ENCODE data around the gene FA2H.

FA2H gene

GRCh38 chr16:74682556-74682955 is 92.1 kb downstream of the FA2H start:
- no peaks in the 10 kb centered on the region for H3K4me1 ChIP-seq (ENCODE audit: low read length)
- H3K36me3 ChIP-seq (replicated peaks; ENCODE audit: low read depth, low read length): no peaks in the 10 kb centered on the region
- H3K79me2 ChIP-seq (ENCODE audit: low read length): no peaks in the 10 kb centered on the region
- H2AFZ ChIP-seq (ENCODE audit: low read depth, low read length): no peak overlapping the region
- H4K20me1 ChIP-seq (ENCODE audit: insufficient read depth, low read length): no peaks in the 10 kb centered on the region
- no peak overlapping the region for H3K27ac ChIP-seq (ENCODE audit: low read length)
- no peak overlapping the region for H3K9ac ChIP-seq (ENCODE audit: low read length)
- TF ChIP-seq CTCF (IDR thresholded peaks at IDR 0.05; ENCODE audit: low read depth, low read length): no peak
- TF ChIP-seq EZH2phosphoT487 (IDR thresholded peaks at IDR 0.05; ENCODE audit: low read depth): no peak
- no peak overlapping the region for H3K4me3 ChIP-seq (ENCODE audit: low read length)
- H3K9me3 ChIP-seq (ENCODE audit: insufficient read depth, low read length): no peaks in the 10 kb centered on the region
- no peak overlapping the region for H3K4me2 ChIP-seq (ENCODE audit: low read length)
- H3K27me3 ChIP-seq (ENCODE audit: low read depth, low read length): no peaks in the 10 kb centered on the region

- Histone ChIP-seq H3K9me3 (ENCODE audit: insufficient read depth, low read length) (no peaks in the 10 kb centered on the region), H3K79me2 (ENCODE audit: low read length) (no peaks in the 10 kb centered on the region), H3K4me2 (ENCODE audit: low read length) (no peak overlapping the region), H3K4me3 (ENCODE audit: low read length) (no peak overlapping the region), H3K27me3 (ENCODE audit: low read depth, low read length) (no peaks in the 10 kb centered on the region), H3K9ac (ENCODE audit: low read length) (no peak overlapping the region), H2AFZ (ENCODE audit: low read depth, low read length) (no peak overlapping the region), H3K27ac (ENCODE audit: low read length) (no peak overlapping the region), H3K4me1 (ENCODE audit: low read length) (no peaks in the 10 kb centered on the region), H4K20me1 (ENCODE audit: insufficient read depth, low read length) (no peaks in the 10 kb centered on the region), H3K36me3 (replicated peaks; ENCODE audit: low read depth, low read length) (no peaks in the 10 kb centered on the region)
- no peak for TF ChIP-seq EZH2phosphoT487 (IDR thresholded peaks at IDR 0.05; ENCODE audit: low read depth)
- no peak for TF ChIP-seq CTCF (IDR thresholded peaks at IDR 0.05; ENCODE audit: low read depth, low read length)
Observed at GRCh38 chr16:74680681-74681080, 93.9 kb downstream of the FA2H start.

GRCh38 chr16:74679983-74680382 is 94.6 kb downstream of the FA2H start:
- H3K27me3 ChIP-seq (ENCODE audit: low read depth, low read length): no peaks in the 10 kb centered on the region
- no peak overlapping the region for H3K9ac ChIP-seq (ENCODE audit: low read length)
- H2AFZ ChIP-seq (ENCODE audit: low read depth, low read length): no peak overlapping the region
- H3K4me1 ChIP-seq (ENCODE audit: low read length): no peaks in the 10 kb centered on the region
- TF ChIP-seq EZH2phosphoT487 (IDR thresholded peaks at IDR 0.05; ENCODE audit: low read depth) (no peak), CTCF (IDR thresholded peaks at IDR 0.05; ENCODE audit: low read depth, low read length) (no peak)
- H3K27ac ChIP-seq (ENCODE audit: low read length): no peak overlapping the region
- H3K4me2 ChIP-seq (ENCODE audit: low read length): no peak overlapping the region
- H3K9me3 ChIP-seq (ENCODE audit: insufficient read depth, low read length): no peaks in the 10 kb centered on the region
- no peak overlapping the region for H3K4me3 ChIP-seq (ENCODE audit: low read length)
- H4K20me1 ChIP-seq (ENCODE audit: insufficient read depth, low read length): no peaks in the 10 kb centered on the region
- no peaks in the 10 kb centered on the region for H3K36me3 ChIP-seq (replicated peaks; ENCODE audit: low read depth, low read length)
- H3K79me2 ChIP-seq (ENCODE audit: low read length): no peaks in the 10 kb centered on the region

GRCh38 chr16:74677868-74678267 is 96.8 kb downstream of the FA2H start:
- no peaks in the 10 kb centered on the region for H3K27me3 ChIP-seq (ENCODE audit: low read depth, low read length)
- H3K27ac ChIP-seq (ENCODE audit: low read length): no peak overlapping the region
- no peaks in the 10 kb centered on the region for H3K4me1 ChIP-seq (ENCODE audit: low read length)
- H3K79me2 ChIP-seq (ENCODE audit: low read length): no peaks in the 10 kb centered on the region
- no peak for TF ChIP-seq EZH2phosphoT487 (IDR thresholded peaks at IDR 0.05; ENCODE audit: low read depth)
- TF ChIP-seq CTCF (IDR thresholded peaks at IDR 0.05; ENCODE audit: low read depth, low read length): no peak
- H2AFZ ChIP-seq (ENCODE audit: low read depth, low read length): no peak overlapping the region
- H3K36me3 ChIP-seq (replicated peaks; ENCODE audit: low read depth, low read length): no peaks in the 10 kb centered on the region
- no peaks in the 10 kb centered on the region for H4K20me1 ChIP-seq (ENCODE audit: insufficient read depth, low read length)
- H3K9ac ChIP-seq (ENCODE audit: low read length): no peak overlapping the region
- no peak overlapping the region for H3K4me2 ChIP-seq (ENCODE audit: low read length)
- H3K4me3 ChIP-seq (ENCODE audit: low read length): no peak overlapping the region
- no peaks in the 10 kb centered on the region for H3K9me3 ChIP-seq (ENCODE audit: insufficient read depth, low read length)
